ENCODE measurements around the gene SPHK1. TPM values are rescaled to one million over a fixed set of nuclear protein-coding genes. Genes with fewer than 3 reads are reported as not detected.

SPHK1 gene
- total RNA-seq, 3 donors from 2014 or later: 1.2 to 5.7 (median 3.3) TPM

- intact Hi-C loops (cut with DNase I, micrococcal nuclease): no loop called here
- ATAC-seq: no peak
- Histone ChIP-seq H3K36me3 (ENCODE audit: low read depth) (no peaks in the 10 kb centered on the region), H3K9me3 (peaks cover 7% of the 10 kb centered on the region), H3K4me3 (no peak overlapping the region), H3K4me1 (ENCODE audit: low read depth) (peaks cover 2% of the 10 kb centered on the region)
- TF ChIP-seq CTCF (IDR thresholded peaks at IDR 0.05): no peak
- no peak for DNase-seq
Measured at GRCh38 chr17:76371656-76372628, 12.5 kb upstream of the SPHK1 start.

GRCh38 chr17:76376318-76377133 lies 7.9 kb upstream of the SPHK1 start:
- intact Hi-C loops (cut with DNase I, micrococcal nuclease): no loop called here
- ATAC-seq: no peak

GRCh38 chr17:76378548-76379274 lies 5.7 kb upstream of the SPHK1 start:
- H3K4me3 ChIP-seq: no peak overlapping the region
- TF ChIP-seq CTCF (IDR thresholded peaks at IDR 0.05): no peak
- H3K4me1 ChIP-seq (ENCODE audit: low read depth): peaks cover 9% of the 10 kb centered on the region
- H3K9me3 ChIP-seq: no peaks in the 10 kb centered on the region
- intact Hi-C loops (cut with DNase I, micrococcal nuclease): no loop called here
- DNase-seq: no peak
- ATAC-seq: no peak
- no peaks in the 10 kb centered on the region for H3K36me3 ChIP-seq (ENCODE audit: low read depth)

More at GRCh38 chr17:76376318-76377133, 7.9 kb upstream of the SPHK1 start:
- Histone ChIP-seq H3K36me3 (ENCODE audit: low read depth) (no peaks in the 10 kb centered on the region), H3K4me3 (no peak overlapping the region), H3K9me3 (no peaks in the 10 kb centered on the region), H3K4me1 (ENCODE audit: low read depth) (peaks cover 2% of the 10 kb centered on the region)
- no peak for TF ChIP-seq CTCF (IDR thresholded peaks at IDR 0.05)
- DNase-seq: no peak

GRCh38 chr17:76379275-76379641 lies 5.2 kb upstream of the SPHK1 start:
- intact Hi-C loops (cut with DNase I, micrococcal nuclease): no loop called here
- no peak overlapping the region for H3K4me3 ChIP-seq
- peaks cover 11% of the 10 kb centered on the region for H3K4me1 ChIP-seq (ENCODE audit: low read depth)
- H3K36me3 ChIP-seq (ENCODE audit: low read depth): no peaks in the 10 kb centered on the region
- no peak for TF ChIP-seq CTCF (IDR thresholded peaks at IDR 0.05)
- ATAC-seq (no peak), DNase-seq (no peak)
- no peaks in the 10 kb centered on the region for H3K9me3 ChIP-seq

GRCh38 chr17:76379646-76380376 lies 4.6 kb upstream of the SPHK1 start:
- Histone ChIP-seq H3K4me3 (no peak overlapping the region), H3K4me1 (ENCODE audit: low read depth) (peaks cover 15% of the 10 kb centered on the region), H3K9me3 (no peaks in the 10 kb centered on the region), H3K36me3 (ENCODE audit: low read depth) (no peaks in the 10 kb centered on the region)
- DNase-seq (no peak), ATAC-seq (no peak)
- no peak for TF ChIP-seq CTCF (IDR thresholded peaks at IDR 0.05)
- intact Hi-C loops (cut with DNase I, micrococcal nuclease): no loop called here

Measured in mucosa of descending colon (tissue), 3 donors.